GM12872 (cell line): ENCODE results near the gene ZFYVE1.

Experiments
- TF ChIP-seq, protein P1 (sequence below): IDR thresholded peaks from 3 replicates; pipeline ENCODE4 v1.5.1; 2011; ENCODE audit warnings: low read depth, mild to moderate bottlenecking, low read length, moderate library complexity; ENCODE audit not compliant: insufficient read depth

The ZFYVE1 gene

DNA sequence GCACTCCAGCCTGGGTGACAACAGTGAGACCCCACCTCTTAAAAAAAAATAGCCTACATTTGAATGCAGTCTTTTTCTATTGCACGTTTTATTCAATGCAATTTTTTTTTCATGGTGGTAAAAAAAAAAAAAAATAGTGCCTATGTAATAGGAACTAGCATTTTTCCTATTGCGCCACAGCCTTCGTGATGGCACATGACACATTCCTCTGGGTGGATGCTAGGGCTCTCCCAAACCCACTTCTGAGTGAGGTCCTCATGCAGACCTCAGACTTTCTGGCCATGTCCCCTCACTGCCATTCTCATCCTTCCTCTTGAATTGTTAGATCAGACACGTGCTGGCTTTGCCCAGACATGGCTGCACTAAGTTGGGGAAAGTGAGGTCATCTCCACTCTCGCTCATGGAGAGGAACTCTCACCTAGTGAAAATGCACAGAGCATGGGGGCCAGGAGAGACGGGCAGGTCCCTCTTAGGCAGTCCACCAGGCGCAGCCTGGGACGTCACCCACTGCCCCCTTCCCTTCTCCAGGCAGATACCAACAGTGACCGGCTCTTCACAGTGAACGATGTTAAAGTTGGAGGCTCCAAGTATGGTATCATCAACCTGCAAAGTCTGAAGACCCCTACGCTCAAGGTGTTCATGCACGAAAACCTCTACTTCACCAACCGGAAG, 81.4 kb downstream of the ZFYVE1 start:
- TF ChIP-seq, protein P1, sequence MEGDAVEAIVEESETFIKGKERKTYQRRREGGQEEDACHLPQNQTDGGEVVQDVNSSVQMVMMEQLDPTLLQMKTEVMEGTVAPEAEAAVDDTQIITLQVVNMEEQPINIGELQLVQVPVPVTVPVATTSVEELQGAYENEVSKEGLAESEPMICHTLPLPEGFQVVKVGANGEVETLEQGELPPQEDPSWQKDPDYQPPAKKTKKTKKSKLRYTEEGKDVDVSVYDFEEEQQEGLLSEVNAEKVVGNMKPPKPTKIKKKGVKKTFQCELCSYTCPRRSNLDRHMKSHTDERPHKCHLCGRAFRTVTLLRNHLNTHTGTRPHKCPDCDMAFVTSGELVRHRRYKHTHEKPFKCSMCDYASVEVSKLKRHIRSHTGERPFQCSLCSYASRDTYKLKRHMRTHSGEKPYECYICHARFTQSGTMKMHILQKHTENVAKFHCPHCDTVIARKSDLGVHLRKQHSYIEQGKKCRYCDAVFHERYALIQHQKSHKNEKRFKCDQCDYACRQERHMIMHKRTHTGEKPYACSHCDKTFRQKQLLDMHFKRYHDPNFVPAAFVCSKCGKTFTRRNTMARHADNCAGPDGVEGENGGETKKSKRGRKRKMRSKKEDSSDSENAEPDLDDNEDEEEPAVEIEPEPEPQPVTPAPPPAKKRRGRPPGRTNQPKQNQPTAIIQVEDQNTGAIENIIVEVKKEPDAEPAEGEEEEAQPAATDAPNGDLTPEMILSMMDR = no peak

DNA sequence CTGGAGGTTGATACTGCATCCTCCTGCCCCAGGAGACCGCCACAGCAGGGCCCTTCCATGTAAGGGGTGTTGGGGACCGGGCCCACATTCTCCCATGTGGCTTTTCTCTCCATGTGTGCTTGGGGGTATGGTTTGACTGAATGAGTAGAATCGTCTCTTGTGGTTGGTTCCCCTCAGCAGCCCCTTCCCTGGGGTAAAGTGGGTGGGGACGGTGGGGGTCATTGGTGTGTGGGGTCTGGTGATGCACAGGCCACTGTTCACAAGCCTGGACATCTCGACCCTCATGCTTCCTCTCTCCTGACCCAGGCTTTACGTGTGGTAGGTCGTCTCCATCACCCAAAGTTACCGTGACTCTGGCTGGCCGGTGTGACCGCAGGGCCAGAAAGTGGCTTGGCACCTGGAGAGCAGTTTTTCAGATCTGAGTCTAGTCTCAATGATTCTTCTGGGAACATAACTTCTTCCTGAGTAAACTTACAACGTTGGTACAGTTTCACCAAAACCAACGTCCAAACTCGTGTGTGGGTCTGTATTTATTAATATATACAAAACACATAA, 83.0 kb downstream of the ZFYVE1 start:
- TF ChIP-seq, protein P1 = no peak

DNA sequence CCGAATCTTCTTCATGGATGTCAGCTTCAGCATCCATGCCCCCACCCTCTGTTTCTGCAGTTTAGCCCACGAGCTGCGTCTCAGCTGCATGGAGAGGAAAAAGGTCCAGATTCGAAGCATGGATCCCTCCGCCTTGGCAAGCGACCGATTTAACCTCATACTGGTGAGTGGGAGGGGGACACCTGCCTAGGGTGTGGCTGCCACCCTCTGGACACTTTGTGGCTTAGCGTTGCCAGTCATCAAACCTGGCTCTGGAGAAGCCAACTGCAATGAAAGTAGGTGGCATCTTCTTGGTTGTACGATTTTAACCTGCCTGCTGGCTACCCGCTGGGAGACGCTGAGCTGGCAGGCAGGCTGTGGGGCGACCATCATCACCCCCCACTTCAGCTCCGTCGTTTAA, 84.0 kb downstream of the ZFYVE1 start:
- TF ChIP-seq, protein P1 = no peak

DNA sequence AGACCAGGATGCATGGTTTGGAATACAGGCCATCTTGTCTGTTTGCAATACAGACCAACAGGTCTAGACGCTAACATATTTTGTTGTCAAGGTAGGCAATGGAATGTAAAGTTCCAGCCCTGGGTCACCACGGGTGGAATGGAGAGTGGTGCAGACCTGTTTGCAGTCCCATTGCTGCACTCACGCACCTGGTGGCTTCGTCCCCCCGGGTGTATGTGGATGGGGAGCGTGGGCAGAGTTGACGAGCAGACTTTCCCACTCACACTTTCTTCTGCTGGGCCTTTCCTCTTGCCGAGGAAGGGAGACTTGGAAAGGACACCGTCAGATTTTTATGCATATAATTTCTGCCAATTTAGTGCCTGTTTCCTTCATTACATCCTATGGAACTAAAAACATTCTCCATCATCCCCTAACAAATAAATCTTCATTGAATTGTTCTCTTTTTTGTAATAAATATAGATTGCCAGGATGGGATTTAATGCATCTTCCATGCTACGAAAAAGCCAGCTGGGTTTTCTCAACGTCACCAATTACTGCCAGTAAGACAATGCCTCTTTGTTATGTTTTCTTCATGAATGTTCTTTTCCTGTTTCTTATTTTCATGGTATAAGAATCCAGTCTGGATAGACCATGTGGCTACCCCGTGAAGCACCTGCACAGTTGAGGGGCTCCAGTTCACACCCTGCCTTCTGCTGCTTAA, 85.5 kb downstream of the ZFYVE1 start:
- TF ChIP-seq, protein P1 = no peak

DNA sequence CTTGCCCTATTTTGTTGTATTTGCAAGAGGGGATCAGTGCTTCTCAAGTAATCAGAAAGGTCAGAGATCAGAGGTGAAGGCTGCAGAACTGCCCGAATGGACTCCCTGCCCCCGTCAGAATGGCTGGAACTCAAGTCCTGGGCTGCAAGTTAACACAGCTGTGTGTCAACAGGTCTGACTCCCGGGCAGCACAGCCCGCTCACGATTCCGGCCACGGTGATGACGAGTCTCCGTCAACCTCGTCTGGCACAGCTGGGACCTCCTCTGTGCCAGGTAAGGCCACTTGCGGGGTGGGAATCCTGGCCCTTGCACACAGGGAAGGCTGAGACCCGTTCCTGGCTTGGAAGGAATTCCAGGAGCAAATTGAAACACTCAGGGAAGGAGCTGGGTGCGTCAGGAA, 87.3 kb downstream of the ZFYVE1 start:
- TF ChIP-seq, protein P1 = no peak

DNA sequence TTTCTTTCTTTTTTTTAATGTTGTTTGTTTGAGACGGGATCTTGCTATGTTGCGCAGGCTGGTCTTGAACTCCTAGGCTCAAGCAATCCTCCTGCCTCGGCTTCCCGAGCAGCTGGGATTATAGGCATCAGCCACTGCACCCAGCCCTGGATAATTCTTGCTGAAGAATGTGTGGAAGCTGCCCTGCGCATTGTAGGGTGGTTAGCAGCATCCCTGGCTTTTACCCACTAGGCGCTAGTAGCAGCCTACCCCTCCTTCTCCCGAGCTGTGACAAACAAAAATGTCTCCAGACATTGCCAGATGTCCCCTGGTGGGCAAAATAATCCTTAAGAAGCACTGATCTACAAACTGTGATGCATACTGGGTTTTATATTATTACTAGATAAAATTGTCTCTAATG, 94.0 kb downstream of the ZFYVE1 start:
- TF ChIP-seq, protein P1 = no peak

DNA sequence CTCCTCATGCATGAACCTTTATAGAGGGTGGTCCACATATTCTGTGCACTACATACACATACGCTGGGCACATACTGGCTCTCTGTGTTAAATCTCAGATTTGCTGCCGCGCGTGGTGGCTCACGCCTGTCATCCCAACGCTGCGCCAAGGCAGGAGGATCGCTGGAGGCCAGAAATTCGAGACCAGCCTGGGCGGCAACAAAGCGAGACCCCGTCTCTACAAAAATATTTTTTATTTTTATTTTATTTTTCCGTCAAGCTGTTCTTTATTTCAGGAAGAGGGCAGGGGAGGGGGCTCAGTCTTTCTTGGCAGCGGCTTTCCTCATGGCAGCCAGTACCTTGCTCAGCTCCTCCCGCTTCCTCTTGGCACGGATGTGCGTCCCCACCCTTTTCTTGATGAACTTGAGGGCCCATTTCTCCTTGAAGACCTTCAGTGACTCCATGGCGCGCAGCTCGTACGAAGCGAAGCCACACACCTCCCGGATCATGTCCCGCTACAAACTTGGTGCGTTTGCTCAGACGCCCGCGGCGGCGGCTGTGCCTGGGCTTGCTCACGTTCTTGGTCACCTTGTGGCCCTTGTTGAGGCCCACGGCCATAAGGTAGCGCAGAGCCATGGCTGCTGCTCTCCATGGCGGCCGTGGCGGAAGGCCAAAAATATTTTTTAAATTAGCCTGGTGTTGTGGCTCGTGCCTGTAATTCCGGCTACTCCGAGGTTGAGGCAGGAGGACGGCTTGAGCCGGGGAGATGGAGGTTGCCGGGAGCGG, 97.4 kb downstream of the ZFYVE1 start:
- TF ChIP-seq, protein P1 = no peak
